Measurements from ENCODE around the gene NAV1.
A peak's percentile ranks its signal among the peaks of the same experiment; 100 is the strongest.

NAV1 gene

GRCh38 chr1:201508809-201509208, 30.1 kb upstream of the NAV1 start:
- no peak for FAIRE-seq
- no peak for DNase-seq (ENCODE audit: insufficient read length, low spot score)
- TF ChIP-seq SPI1 (IDR thresholded peaks at IDR 0.05; ENCODE audit: low read depth, low read length): no peak

- FAIRE-seq (no peak), DNase-seq (ENCODE audit: insufficient read length, low spot score) (no peak)
These were observed 29.1 kb upstream of the NAV1 start for GRCh38 chr1:201509601-201510374.

DNA sequence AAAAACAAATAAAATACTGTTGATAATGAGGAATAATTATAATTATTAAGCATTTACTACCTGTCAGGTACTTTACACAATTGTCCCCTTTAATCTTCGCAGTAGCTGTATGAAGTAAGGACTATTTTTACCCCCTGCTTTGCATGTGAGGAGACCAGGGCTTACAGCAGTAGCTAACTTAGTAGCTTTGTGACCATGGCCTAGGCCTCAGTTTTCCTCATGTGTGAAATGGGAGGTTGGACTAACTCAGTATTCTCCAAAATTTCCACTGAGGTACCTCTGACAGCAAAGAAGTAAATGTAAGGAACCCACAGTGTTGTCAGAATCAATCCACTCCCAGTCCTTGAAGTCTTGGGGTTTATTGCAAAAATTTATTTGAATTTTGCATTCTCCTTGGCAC, 28.2 kb upstream of the NAV1 start:
- FAIRE-seq (no peak), DNase-seq (ENCODE audit: insufficient read length, low spot score) (no peak)
- no peak for TF ChIP-seq SPI1 (IDR thresholded peaks at IDR 0.05; ENCODE audit: low read depth, low read length)
- no peak for TF ChIP-seq POU2F2 (IDR thresholded peaks at IDR 0.05; ENCODE audit: low read depth, low read length)
- no peak for TF ChIP-seq PAX5 (IDR thresholded peaks at IDR 0.05; ENCODE audit: insufficient read depth, low read length, severe bottlenecking)
- TF ChIP-seq POLR2A (IDR thresholded peaks at IDR 0.05; ENCODE audit: low read depth, low read length): no peak
- TF ChIP-seq POLR2AphosphoS5 (IDR thresholded peaks at IDR 0.05; ENCODE audit: low read depth, low read length): no peak
- TF ChIP-seq TAF1 (IDR thresholded peaks at IDR 0.05; ENCODE audit: low read depth, low read length): no peak

More at GRCh38 chr1:201509601-201510374, 29.1 kb upstream of the NAV1 start:
- TF ChIP-seq POLR2A (IDR thresholded peaks at IDR 0.05; ENCODE audit: low read depth, low read length) (no peak), PAX5 (IDR thresholded peaks at IDR 0.05; ENCODE audit: insufficient read depth, low read length, severe bottlenecking) (no peak), SPI1 (IDR thresholded peaks at IDR 0.05; ENCODE audit: low read depth, low read length) (no peak), TAF1 (IDR thresholded peaks at IDR 0.05; ENCODE audit: low read depth, low read length) (no peak), POLR2AphosphoS5 (IDR thresholded peaks at IDR 0.05; ENCODE audit: low read depth, low read length) (no peak), POU2F2 (IDR thresholded peaks at IDR 0.05; ENCODE audit: low read depth, low read length) (no peak)

GRCh38 chr1:201511396-201511940, 27.5 kb upstream of the NAV1 start:
- FAIRE-seq: no peak
- no peak for DNase-seq (ENCODE audit: insufficient read length, low spot score)
- TF ChIP-seq TAF1 (IDR thresholded peaks at IDR 0.05; ENCODE audit: low read depth, low read length): no peak
- no peak for TF ChIP-seq POLR2AphosphoS5 (IDR thresholded peaks at IDR 0.05; ENCODE audit: low read depth, low read length)
- no peak for TF ChIP-seq PAX5 (IDR thresholded peaks at IDR 0.05; ENCODE audit: insufficient read depth, low read length, severe bottlenecking)
- no peak for TF ChIP-seq POU2F2 (IDR thresholded peaks at IDR 0.05; ENCODE audit: low read depth, low read length)
- no peak for TF ChIP-seq POLR2A (IDR thresholded peaks at IDR 0.05; ENCODE audit: low read depth, low read length)
- TF ChIP-seq SPI1 (IDR thresholded peaks at IDR 0.05; ENCODE audit: low read depth, low read length): no peak

DNA sequence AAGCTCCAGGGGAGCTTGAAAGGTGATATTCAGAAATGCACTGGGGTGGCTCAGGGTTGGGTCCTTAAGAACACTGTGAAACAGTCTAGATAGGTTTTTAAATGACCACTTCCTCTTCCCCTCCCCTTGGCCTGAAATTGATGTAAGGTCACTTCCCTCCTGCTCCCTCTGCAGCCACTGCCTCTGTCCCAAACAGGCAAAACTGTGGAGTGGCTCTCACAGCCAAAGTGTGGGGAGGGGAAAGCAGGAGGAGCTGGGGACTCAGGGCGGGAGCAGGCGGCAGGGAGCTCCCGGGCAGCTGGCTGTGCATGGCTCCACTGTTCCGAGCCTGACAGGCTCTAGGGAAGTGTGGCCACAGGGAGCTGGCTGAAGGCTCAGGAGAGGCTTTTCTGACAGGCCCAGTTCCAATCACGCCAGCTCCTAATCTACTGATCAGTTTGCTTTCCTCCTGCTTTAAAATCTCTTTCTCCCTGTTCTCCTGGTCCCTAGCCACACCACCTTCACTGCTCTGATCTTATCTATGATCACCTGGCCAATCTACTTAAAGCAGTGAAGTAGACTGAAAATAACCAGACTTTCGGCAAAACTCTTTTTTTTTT, 26.9 kb upstream of the NAV1 start:
- TF ChIP-seq TAF1 (IDR thresholded peaks at IDR 0.05; ENCODE audit: low read depth, low read length) (no peak), SPI1 (IDR thresholded peaks at IDR 0.05; ENCODE audit: low read depth, low read length) (peak; percentile 88), PAX5 (IDR thresholded peaks at IDR 0.05; ENCODE audit: insufficient read depth, low read length, severe bottlenecking) (no peak), POLR2A (IDR thresholded peaks at IDR 0.05; ENCODE audit: low read depth, low read length) (no peak)
- DNase-seq (ENCODE audit: insufficient read length, low spot score) (no peak), FAIRE-seq (no peak)

DNA sequence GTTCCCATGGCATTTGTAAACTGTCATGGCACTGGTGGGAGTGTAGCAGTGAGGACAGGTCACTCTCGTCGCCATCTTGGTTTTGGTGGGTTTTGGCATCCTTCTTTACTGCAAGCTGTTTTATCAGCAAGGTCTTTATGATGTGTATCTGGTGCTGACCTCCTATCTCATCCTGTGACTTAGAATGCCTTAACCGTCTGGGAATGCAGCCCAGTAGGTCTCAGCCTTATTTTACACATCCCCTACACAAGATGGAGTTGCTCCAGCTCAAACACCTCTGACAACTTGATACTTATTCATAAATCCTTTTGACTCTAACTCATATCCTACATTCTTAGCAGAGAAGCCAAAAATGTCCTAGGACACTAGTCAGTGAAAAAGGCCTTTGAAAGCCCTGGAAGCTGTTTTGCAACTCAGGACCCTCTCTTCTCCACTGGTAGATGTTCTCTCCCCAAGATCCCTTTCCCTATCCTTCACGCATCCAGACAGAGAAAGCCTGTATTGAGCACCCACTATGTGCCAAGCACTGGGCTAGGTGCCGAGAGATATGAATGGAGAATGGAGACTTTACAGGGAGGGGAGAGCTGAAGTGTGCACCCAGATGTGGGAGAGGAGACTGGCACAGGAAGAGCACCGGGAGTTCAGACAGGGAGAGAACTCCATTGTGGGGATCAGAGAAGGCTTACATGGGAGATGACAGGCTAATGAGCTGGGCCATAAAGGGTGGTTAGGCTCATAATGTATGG, 25.3 kb upstream of the NAV1 start:
- FAIRE-seq (no peak), DNase-seq (ENCODE audit: insufficient read length, low spot score) (no peak)
- TF ChIP-seq SPI1 (IDR thresholded peaks at IDR 0.05; ENCODE audit: low read depth, low read length) (no peak), POLR2A (IDR thresholded peaks at IDR 0.05; ENCODE audit: low read depth, low read length) (no peak)

DNA sequence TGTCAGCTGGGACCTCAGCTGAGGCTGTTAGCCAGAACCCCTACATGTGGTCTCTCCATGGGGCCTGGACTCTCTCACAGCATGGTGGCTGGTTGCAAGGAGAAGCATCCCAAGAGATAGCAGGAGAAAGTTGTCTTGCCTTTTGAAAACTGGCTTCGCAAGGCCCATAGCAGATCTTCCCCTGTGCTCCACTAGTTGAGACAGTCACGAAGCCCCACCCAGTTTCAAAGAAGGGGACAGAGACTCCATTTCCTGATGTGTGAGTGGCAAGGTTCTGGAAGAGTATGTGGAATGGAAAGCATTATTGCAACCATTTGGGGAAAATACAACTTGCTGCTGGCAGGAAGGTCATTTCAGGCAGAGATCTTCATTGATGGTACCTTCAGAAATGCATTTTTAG, 24.5 kb upstream of the NAV1 start:
- TF ChIP-seq POU2F2 (IDR thresholded peaks at IDR 0.05; ENCODE audit: low read depth, low read length) (no peak), TAF1 (IDR thresholded peaks at IDR 0.05; ENCODE audit: low read depth, low read length) (no peak), SPI1 (IDR thresholded peaks at IDR 0.05; ENCODE audit: low read depth, low read length) (no peak), POLR2A (IDR thresholded peaks at IDR 0.05; ENCODE audit: low read depth, low read length) (no peak), PAX5 (IDR thresholded peaks at IDR 0.05; ENCODE audit: insufficient read depth, low read length, severe bottlenecking) (no peak), POLR2AphosphoS5 (IDR thresholded peaks at IDR 0.05; ENCODE audit: low read depth, low read length) (no peak)
- FAIRE-seq (no peak), DNase-seq (ENCODE audit: insufficient read length, low spot score) (no peak)

- DNase-seq (ENCODE audit: insufficient read length, low spot score) (no peak), FAIRE-seq (no peak)
- TF ChIP-seq POLR2AphosphoS5 (IDR thresholded peaks at IDR 0.05; ENCODE audit: low read depth, low read length) (no peak), SPI1 (IDR thresholded peaks at IDR 0.05; ENCODE audit: low read depth, low read length) (no peak), PAX5 (IDR thresholded peaks at IDR 0.05; ENCODE audit: insufficient read depth, low read length, severe bottlenecking) (no peak), POU2F2 (IDR thresholded peaks at IDR 0.05; ENCODE audit: low read depth, low read length) (no peak), TAF1 (IDR thresholded peaks at IDR 0.05; ENCODE audit: low read depth, low read length) (no peak), POLR2A (IDR thresholded peaks at IDR 0.05; ENCODE audit: low read depth, low read length) (no peak)
These were observed 23.7 kb upstream of the NAV1 start for GRCh38 chr1:201515062-201515750.

DNA sequence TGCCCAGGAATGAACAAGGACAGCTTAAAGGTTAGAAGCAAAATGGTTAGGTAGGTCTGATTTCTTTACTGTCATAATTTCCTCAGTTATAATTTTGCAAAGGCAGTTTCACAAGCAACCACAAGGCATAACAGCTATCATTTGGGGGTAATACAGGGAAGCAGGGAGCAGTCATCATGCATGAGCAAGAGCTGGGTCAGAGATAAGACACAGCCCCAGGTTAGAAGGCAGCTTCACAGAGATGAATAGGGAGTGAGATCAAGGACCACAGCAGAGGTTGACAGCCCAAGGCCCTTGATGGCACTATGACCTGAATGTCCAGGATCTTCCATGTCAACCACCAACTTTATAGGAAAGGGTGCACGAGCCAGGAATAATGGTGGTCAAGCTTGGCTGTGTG, 23.0 kb upstream of the NAV1 start:
- TF ChIP-seq TAF1 (IDR thresholded peaks at IDR 0.05; ENCODE audit: low read depth, low read length) (no peak), POU2F2 (IDR thresholded peaks at IDR 0.05; ENCODE audit: low read depth, low read length) (no peak), POLR2AphosphoS5 (IDR thresholded peaks at IDR 0.05; ENCODE audit: low read depth, low read length) (no peak), PAX5 (IDR thresholded peaks at IDR 0.05; ENCODE audit: insufficient read depth, low read length, severe bottlenecking) (no peak), SPI1 (IDR thresholded peaks at IDR 0.05; ENCODE audit: low read depth, low read length) (no peak), POLR2A (IDR thresholded peaks at IDR 0.05; ENCODE audit: low read depth, low read length) (no peak)
- DNase-seq (ENCODE audit: insufficient read length, low spot score): no peak
- FAIRE-seq: no peak

Measured in GM12891 (cell line).